ENCODE data around the gene LRP1B.

- TF ChIP-seq CTCF (IDR thresholded peaks at IDR 0.05) (no peak), POLR2A (IDR thresholded peaks at IDR 0.05) (no peak)
These were observed 1075.3 kb downstream of the LRP1B start for GRCh38 chr2:141055531-141055930.

Data from vagina (tissue), 2 donors.